ENCODE results near the gene COL23A1.

- TF ChIP-seq CTCF (IDR thresholded peaks at IDR 0.05) = no peak
- no peak for TF ChIP-seq POLR2A (IDR thresholded peaks at IDR 0.05)
These were observed 391.5 kb downstream of the COL23A1 start for GRCh38 chr5:178198706-178199105.

Measured in tibial nerve (tissue), 3 donors.